ENCODE measurements around the gene ITM2B.

DNA sequence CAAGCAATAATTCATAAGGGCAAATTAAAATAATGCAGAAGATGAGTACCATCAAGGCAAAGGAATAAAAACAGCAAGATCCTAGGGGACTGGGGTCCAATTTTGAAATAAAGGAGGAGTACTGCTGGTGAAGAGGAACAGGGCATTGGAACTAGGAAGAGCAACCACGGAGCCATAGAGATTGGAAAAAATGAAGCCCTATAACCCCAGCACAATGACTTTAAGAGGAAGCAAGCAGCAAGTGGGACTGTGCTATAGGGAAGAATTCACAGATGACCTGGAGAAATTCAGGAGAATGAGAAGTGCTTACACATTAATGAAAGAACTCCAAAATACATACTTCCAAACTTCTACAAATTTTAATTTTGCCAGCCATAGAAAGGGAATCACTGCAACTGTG, 44.9 kb upstream of the ITM2B start:
- TF ChIP-seq, protein P1, sequence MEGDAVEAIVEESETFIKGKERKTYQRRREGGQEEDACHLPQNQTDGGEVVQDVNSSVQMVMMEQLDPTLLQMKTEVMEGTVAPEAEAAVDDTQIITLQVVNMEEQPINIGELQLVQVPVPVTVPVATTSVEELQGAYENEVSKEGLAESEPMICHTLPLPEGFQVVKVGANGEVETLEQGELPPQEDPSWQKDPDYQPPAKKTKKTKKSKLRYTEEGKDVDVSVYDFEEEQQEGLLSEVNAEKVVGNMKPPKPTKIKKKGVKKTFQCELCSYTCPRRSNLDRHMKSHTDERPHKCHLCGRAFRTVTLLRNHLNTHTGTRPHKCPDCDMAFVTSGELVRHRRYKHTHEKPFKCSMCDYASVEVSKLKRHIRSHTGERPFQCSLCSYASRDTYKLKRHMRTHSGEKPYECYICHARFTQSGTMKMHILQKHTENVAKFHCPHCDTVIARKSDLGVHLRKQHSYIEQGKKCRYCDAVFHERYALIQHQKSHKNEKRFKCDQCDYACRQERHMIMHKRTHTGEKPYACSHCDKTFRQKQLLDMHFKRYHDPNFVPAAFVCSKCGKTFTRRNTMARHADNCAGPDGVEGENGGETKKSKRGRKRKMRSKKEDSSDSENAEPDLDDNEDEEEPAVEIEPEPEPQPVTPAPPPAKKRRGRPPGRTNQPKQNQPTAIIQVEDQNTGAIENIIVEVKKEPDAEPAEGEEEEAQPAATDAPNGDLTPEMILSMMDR (IDR thresholded peaks at IDR 0.05), result no peak
- no peak for TF ChIP-seq POLR2A (IDR thresholded peaks at IDR 0.05)

Measured in adrenal gland (tissue), 5 donors.